K562 (cell line): ENCODE measurements around the gene GOLT1A. TPM values are rescaled to one million over a fixed set of nuclear protein-coding genes. Genes with fewer than 3 reads are reported as not detected.
A peak's percentile ranks its signal among the peaks of the same experiment; 100 is the strongest.

Source experiments
- ARHGAP35 ChIP-seq: fragments of 450-650 bp; IDR thresholded peaks from 2 replicates; pipeline ENCODE4 v1.6.1; 2018; ENCODE audit not compliant: partially characterized antibody
- BHLHE40 ChIP-seq: IDR thresholded peaks from 2 replicates; pipeline ENCODE4 v1.6.1; 2011; ENCODE audit warnings: low read length, improper control_type of control experiment
- CREM ChIP-seq: IDR thresholded peaks from 2 replicates; pipeline ENCODE4 v1.6.1; 2014; ENCODE audit warnings: antibody characterized with exemption, low read depth
- E2F6 ChIP-seq, 2 experiments: IDR thresholded peaks; 2 replicates each; pipeline ENCODE4 v1.6.1; 2011; ENCODE audit warnings: borderline replicate concordance in 1 of 2, control low read depth in 1 of 2, low read depth in 1 of 2, low read length in 1 of 2, mild to moderate bottlenecking in 1 of 2, mixed read lengths in 1 of 2, moderate library complexity in 1 of 2; ENCODE audit not compliant: insufficient read depth in 1 of 2, insufficient read length in 1 of 2, poor library complexity in 1 of 2, severe bottlenecking in 1 of 2; ENCODE audit errors: extremely low read depth in 1 of 2
- ESRRA ChIP-seq: fragments of 450-650 bp; IDR thresholded peaks from 2 replicates; pipeline ENCODE4 v1.6.1; 2014; ENCODE audit warnings: low read depth, mild to moderate bottlenecking, moderate library complexity, borderline replicate concordance
- ETV5 ChIP-seq: sonication (generic); formaldehyde crosslinking; IDR thresholded peaks from 2 replicates; pipeline ENCODE4 v1.4.0; 2020; ENCODE audit warnings: low read depth, mild to moderate bottlenecking, missing genetic modification reagents
- FOS ChIP-seq: IDR thresholded peaks from 3 replicates; pipeline ENCODE4 v1.6.1; 2011; ENCODE audit not compliant: insufficient read length; ENCODE audit errors: extremely low read depth
- KDM1A ChIP-seq, 2 experiments: fragments of 450-650 bp; IDR thresholded peaks; 2 replicates each; pipeline ENCODE4 v1.6.1; 2016; ENCODE audit warnings: mild to moderate bottlenecking in 2 of 2
- L3MBTL2 ChIP-seq: fragments of 450-650 bp; IDR thresholded peaks from 2 replicates; pipeline ENCODE4 v1.6.1; 2016; ENCODE audit warnings: mild to moderate bottlenecking, moderate library complexity
- NFATC3 ChIP-seq: fragments of 450-650 bp; IDR thresholded peaks from 2 replicates; pipeline ENCODE4 v1.6.1; 2017; ENCODE audit warnings: mild to moderate bottlenecking
- NFIC ChIP-seq: fragments of 450-650 bp; IDR thresholded peaks from 2 replicates; pipeline ENCODE4 v1.6.1; 2017; ENCODE audit warnings: mild to moderate bottlenecking, inconsistent platforms
- PRPF4 ChIP-seq: fragments of 200-400 bp; formaldehyde crosslinking; IDR thresholded peaks from one replicate; pipeline ENCODE4 v1.6.1; 2017; ENCODE audit warnings: low read length, low read depth, mild to moderate bottlenecking; ENCODE audit not compliant: insufficient read depth, poor library complexity, severe bottlenecking
- PTRF ChIP-seq: fragments of 450-650 bp; IDR thresholded peaks from 2 replicates; pipeline ENCODE4 v1.6.1; 2016; ENCODE audit warnings: mild to moderate bottlenecking, missing genetic modification characterization, missing compliant biosample characterization
- TAL1 ChIP-seq: fragments of 450-650 bp; IDR thresholded peaks from 2 replicates; pipeline ENCODE4 v1.6.1; 2016; ENCODE audit warnings: mild to moderate bottlenecking
- ZFP1 ChIP-seq: fragments of 450-650 bp; formaldehyde crosslinking; IDR thresholded peaks from 2 replicates; pipeline ENCODE4 v1.4.0; 2020; ENCODE audit warnings: mild to moderate bottlenecking, mixed read lengths
- ZFP36 ChIP-seq: fragments of 150-350 bp; IDR thresholded peaks from 2 replicates; pipeline ENCODE4 v1.6.1; 2018; ENCODE audit warnings: low read length, low read depth; ENCODE audit not compliant: partially characterized antibody
- ZKSCAN8 ChIP-seq: fragments of 200-800 bp; sonication (Bioruptor generic); IDR thresholded peaks from 2 replicates; pipeline ENCODE4 v1.6.1; 2016; ENCODE audit warnings: missing genetic modification characterization, missing compliant biosample characterization
- ZNF589 ChIP-seq: fragments of 200-800 bp; sonication (Bioruptor generic); IDR thresholded peaks from 2 replicates; pipeline ENCODE4 v1.6.1; 2016; ENCODE audit warnings: low read depth, missing genetic modification characterization, missing compliant biosample characterization
- ZNF778 ChIP-seq: fragments of 450-650 bp; formaldehyde crosslinking; IDR thresholded peaks from 2 replicates; pipeline ENCODE4 v1.4.0; 2020; ENCODE audit warnings: mild to moderate bottlenecking, moderate library complexity
- polyA plus RNA-seq, 8 experiments: library from polyadenylated mRNA; depleted of rRNA in 4 of 8; stranded (reverse) in 5 of 8; unstranded in 3 of 8; fragments of >200 nt; fragmentation: Nextera tagmentation in 2 of 8; fragmentation: Illumina TruSeq in 1 of 8; extraction: Ambion mirVana in 2 of 8; extraction: Trizol in 1 of 8; gene quantifications; 2 replicates each; pipeline versions ENCODE4 v1.2.1 to v1.2.3, GENCODE V29; 2011 to 2014; ENCODE audit warnings: inconsistent platforms in 1 of 8, missing spikeins in 1 of 8
- total RNA-seq, 7 experiments: library from RNA; depleted of rRNA in 6 of 7; stranded (reverse); fragments of >200 nt in 6 of 7; fragmentation: Illumina TruSeq in 2 of 7; extraction: Trizol in 2 of 7; gene quantifications; 2 replicates each; pipeline versions ENCODE4 v1.2.1 to v1.2.3, GENCODE V29; 2011 to 2021; ENCODE audit warnings: low replicate concordance in 1 of 7
- TF ChIP-seq, protein P1 (sequence below), 2 experiments: fragments of 450-650 bp in 1 of 2; sonication (generic) in 1 of 2; formaldehyde crosslinking in 1 of 2; IDR thresholded peaks; 2 replicates each; pipeline versions ENCODE4 v1.7.1 to v1.9.0; 2016 to 2022; ENCODE audit warnings: inconsistent platforms in 1 of 2, mild to moderate bottlenecking in 1 of 2, missing genetic modification reagents in 1 of 2

Gene GOLT1A
- total and polyA plus RNA-seq, 9 of the 15 experiments (the other 6 are each of a cell fraction or from before 2014, with no cell fraction given) = not detected

DNA sequence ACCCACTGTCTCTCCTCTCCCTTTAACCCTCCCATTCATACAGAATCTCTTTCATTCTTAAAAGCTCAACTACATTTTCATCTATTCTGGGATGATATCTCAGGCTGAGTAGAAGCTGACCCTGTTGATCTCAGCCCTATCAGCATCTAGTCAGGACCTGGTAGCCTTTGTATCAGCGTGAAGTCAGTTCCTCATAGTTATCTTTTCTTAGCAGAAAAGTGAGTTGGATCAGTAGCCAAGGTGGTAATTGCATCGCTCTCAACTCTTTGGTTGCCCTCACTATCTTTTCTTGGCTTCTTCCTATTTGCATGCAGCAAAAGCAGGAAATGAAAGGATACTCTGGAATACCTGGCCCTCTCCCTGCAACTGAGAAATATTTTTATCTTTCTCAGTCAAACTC lies 13.6 kb upstream of the GOLT1A start (continued):
- TF ChIP-seq, protein P1, sequence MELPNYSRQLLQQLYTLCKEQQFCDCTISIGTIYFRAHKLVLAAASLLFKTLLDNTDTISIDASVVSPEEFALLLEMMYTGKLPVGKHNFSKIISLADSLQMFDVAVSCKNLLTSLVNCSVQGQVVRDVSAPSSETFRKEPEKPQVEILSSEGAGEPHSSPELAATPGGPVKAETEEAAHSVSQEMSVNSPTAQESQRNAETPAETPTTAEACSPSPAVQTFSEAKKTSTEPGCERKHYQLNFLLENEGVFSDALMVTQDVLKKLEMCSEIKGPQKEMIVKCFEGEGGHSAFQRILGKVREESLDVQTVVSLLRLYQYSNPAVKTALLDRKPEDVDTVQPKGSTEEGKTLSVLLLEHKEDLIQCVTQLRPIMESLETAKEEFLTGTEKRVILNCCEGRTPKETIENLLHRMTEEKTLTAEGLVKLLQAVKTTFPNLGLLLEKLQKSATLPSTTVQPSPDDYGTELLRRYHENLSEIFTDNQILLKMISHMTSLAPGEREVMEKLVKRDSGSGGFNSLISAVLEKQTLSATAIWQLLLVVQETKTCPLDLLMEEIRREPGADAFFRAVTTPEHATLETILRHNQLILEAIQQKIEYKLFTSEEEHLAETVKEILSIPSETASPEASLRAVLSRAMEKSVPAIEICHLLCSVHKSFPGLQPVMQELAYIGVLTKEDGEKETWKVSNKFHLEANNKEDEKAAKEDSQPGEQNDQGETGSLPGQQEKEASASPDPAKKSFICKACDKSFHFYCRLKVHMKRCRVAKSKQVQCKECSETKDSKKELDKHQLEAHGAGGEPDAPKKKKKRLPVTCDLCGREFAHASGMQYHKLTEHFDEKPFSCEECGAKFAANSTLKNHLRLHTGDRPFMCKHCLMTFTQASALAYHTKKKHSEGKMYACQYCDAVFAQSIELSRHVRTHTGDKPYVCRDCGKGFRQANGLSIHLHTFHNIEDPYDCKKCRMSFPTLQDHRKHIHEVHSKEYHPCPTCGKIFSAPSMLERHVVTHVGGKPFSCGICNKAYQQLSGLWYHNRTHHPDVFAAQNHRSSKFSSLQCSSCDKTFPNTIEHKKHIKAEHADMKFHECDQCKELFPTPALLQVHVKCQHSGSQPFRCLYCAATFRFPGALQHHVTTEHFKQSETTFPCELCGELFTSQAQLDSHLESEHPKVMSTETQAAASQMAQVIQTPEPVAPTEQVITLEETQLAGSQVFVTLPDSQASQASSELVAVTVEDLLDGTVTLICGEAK (IDR thresholded peaks at IDR 0.05) = no peak
- TF ChIP-seq, protein P1 (CRISPR knock-in tag; IDR thresholded peaks at IDR 0.05) = no peak
- TF ChIP-seq NFATC3 (no peak), L3MBTL2 (no peak), E2F6 (IDR thresholded peaks at IDR 0.05; ENCODE audit: borderline replicate concordance in 1 of 2, extremely low read depth in 1 of 2, insufficient read depth in 1 of 2, insufficient read length in 1 of 2, low read depth in 1 of 2, low read length in 1 of 2, poor library complexity in 1 of 2, severe bottlenecking in 1 of 2) (no peak), ZFP36 (no peak), PTRF (no peak), ZFP1 (CRISPR knock-in tag) (no peak), ZNF778 (no peak), ETV5 (CRISPR knock-in tag) (0 out of 2 replicates have a peak, but pooled peaks have one; percentile 32), FOS (no peak), PRPF4 (no peak), ESRRA (no peak), CREM (peak; percentile 41; the same call in 1 of the 2 replicates), BHLHE40 (peak; percentile 14; the same call in 1 of the 2 replicates), ARHGAP35 (no peak), NFIC (peak; percentile 59), ZKSCAN8 (CRISPR knock-in tag) (peak; percentile 82; the same call in 1 of the 2 replicates), KDM1A (IDR thresholded peaks at IDR 0.05) (peak; percentile 44 to 47; a peak in 2 of 4 replicates), TAL1 (peak; percentile 91), ZNF589 (CRISPR knock-in tag) (peak; percentile 87)
